ENCODE results near the gene CDC123.
"Not testable (repeated sequence)": the region's sequence is repeated elsewhere in the genome, so short reads cannot be mapped to it uniquely, and the experiment has no call there.

CDC123 gene

GRCh38 chr10:12195603-12196506, at the start of gene CDC123, which contains the start of gene NUDT5:
Gene CDC123 (plus strand): TSS chr10:12196188. CDS start chr10:12196246, 58 bp downstream.
Gene NUDT5 (minus strand): TSS chr10:12195891. CDS start chr10:12186291, 9,600 bp downstream.
- peak; percentile 95 for DNase-seq

- DNase-seq = no peak
These were observed 45.8 kb upstream of the CDC123 start for GRCh38 chr10:12150163-12150562.

- DNase-seq = no peak
These were observed 41.5 kb upstream of the CDC123 start for GRCh38 chr10:12154516-12154915.

GRCh38 chr10:12156367-12157123, 39.4 kb upstream of the CDC123 start:
- DNase-seq = no peak

GRCh38 chr10:12158111-12158510, 37.9 kb upstream of the CDC123 start:
- DNase-seq = peak; percentile 26

GRCh38 chr10:12160664-12161063, 35.3 kb upstream of the CDC123 start:
- DNase-seq = no peak

- no peak for DNase-seq
These were observed 33.1 kb upstream of the CDC123 start for GRCh38 chr10:12162927-12163326.

- DNase-seq = no peak
These were observed 31.9 kb upstream of the CDC123 start for GRCh38 chr10:12164085-12164484.

GRCh38 chr10:12165036-12165435, 31.0 kb upstream of the CDC123 start:
- DNase-seq = no peak

GRCh38 chr10:12165999-12166775, 29.8 kb upstream of the CDC123 start:
- no peak for DNase-seq

GRCh38 chr10:12171512-12171911, 24.5 kb upstream of the CDC123 start:
- not testable (repeated sequence) for DNase-seq

GRCh38 chr10:12177642-12178041, 18.3 kb upstream of the CDC123 start:
- no peak for DNase-seq

- DNase-seq = peak; percentile 52
These were observed 16.3 kb upstream of the CDC123 start for GRCh38 chr10:12179606-12180170.

- no peak for DNase-seq
These were observed 15.6 kb upstream of the CDC123 start for GRCh38 chr10:12180221-12180974.

GRCh38 chr10:12181065-12181775, 14.8 kb upstream of the CDC123 start:
- peak; percentile 81 for DNase-seq

GRCh38 chr10:12184165-12184564, 11.8 kb upstream of the CDC123 start:
- no peak for DNase-seq

- DNase-seq = no peak
These were observed 9.7 kb upstream of the CDC123 start for GRCh38 chr10:12186323-12186722.

- DNase-seq = no peak
These were observed 8.6 kb upstream of the CDC123 start for GRCh38 chr10:12187321-12187905.

GRCh38 chr10:12188656-12189055, 7.3 kb upstream of the CDC123 start:
- DNase-seq = no peak

GRCh38 chr10:12189426-12189825, 6.6 kb upstream of the CDC123 start:
- DNase-seq = no peak

GRCh38 chr10:12191715-12192114, 4.3 kb upstream of the CDC123 start:
- no peak for DNase-seq
